GM19324 (cell line): ENCODE results near the gene MEIOB.
"Not testable (repeated sequence)": the region's sequence is repeated elsewhere in the genome, so short reads cannot be mapped to it uniquely, and the experiment has no call there.

Experiments
- ATAC-seq: cut with Tn5 transposase; IDR thresholded peaks from one replicate; pipeline ENCODE4 v1.9.1; 2021; ENCODE audit warnings: mild to moderate bottlenecking, moderate library complexity; ENCODE audit not compliant: unreplicated experiment, low FRiP score

MEIOB gene

GRCh38 chr16:1878256-1878655, 6.3 kb upstream of the MEIOB start:
- ATAC-seq: no peak

DNA sequence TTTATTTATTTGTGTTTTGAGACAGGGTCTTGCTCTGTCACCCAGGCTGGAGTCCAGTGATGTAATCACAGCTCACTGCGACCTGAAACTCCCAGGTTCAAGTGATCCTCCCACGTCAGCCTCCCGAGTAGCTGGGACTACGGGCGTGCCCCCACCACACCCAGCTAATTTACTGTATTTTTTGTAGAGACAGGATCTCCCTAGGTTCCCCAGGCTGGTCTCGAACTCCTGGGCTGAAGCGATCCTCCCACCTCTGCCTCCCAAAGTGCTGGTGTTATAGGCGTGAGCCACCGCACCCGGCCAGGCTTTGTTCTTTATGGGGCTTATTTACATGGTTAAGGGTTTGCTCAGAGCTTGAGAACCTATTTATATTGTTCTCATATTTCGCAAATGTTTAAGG, 5.8 kb upstream of the MEIOB start:
- no peak for ATAC-seq

GRCh38 chr16:1877089-1877488, 5.1 kb upstream of the MEIOB start:
- no peak for ATAC-seq

- no peak for ATAC-seq
Measured at GRCh38 chr16:1876468-1876867, 4.5 kb upstream of the MEIOB start.

GRCh38 chr16:1876066-1876465, 4.1 kb upstream of the MEIOB start:
- not testable (repeated sequence) for ATAC-seq

- ATAC-seq: no peak
Measured at GRCh38 chr16:1874854-1875253, 2.9 kb upstream of the MEIOB start.

DNA sequence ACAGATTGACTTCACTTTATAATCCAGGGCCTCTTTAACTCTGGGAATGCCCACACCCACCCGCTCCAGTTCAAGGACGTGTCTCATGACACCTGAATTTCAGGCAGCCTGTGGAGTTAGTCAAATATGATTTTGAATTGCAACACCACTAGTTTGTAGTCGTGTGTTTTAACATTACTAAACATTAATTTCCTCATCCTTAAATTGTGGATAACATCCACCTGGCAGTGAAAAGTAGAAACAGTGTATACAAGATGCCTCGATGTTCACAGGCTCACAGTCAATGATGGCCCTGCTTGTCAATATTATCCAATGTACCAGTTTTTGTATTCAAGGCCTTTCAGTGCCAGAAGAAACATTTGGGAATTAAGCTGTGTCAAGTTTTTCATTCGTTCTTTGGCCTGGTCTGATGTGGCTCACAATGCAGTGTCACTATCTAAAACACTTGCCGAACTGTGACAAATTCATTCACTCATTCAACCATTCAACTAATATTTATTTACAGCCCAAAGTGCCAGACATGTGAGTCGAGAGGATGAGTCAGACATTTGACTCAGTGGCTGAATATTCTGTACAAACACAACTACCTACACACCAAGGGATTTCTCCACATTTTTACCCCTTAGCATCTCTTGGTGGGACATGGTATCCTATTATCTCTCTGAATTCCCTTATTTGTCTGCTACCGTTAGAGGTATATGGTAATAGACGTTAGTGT, 1.4 kb downstream of the MEIOB start:
- ATAC-seq: no peak

- ATAC-seq: no peak
Measured at GRCh38 chr16:1865902-1866690, 5.9 kb downstream of the MEIOB start.

DNA sequence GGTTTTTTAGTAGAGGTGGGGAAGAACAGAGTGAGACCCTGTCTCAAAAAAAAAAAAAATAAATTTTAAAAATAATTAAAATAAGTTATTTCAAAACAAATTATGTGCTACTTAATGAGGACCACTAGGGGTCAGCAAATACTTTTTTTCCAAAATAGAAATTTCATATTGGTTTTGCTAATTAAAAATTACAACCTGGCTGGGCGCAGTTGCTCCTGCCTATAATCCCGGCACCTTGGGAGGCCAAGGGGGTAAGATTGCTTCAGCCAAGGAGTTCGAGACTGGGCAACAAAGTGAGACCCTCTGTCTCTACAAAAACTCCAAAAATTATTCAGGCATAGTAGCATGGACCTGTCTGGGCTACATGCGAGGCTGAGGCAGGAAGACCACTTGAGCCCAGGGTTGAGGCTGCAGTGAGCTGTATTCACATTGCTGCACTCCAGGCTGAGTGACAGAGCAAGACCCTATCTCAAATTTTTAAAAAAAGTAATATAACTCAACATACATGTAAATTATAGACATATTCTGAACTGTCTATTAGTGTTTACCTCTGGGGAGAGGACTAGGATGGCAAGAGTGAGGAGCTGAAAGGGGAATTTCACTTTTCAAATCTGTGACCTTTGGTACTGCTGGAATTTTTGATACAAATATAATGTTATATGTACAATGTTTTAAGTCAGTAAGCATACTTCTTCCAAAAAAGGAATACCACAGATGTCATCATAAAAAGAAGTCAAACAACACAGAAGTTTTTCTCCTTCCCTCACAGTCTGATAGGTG, 8.1 kb downstream of the MEIOB start:
- no peak for ATAC-seq

GRCh38 chr16:1862394-1862793, 9.6 kb downstream of the MEIOB start:
- no peak for ATAC-seq

DNA sequence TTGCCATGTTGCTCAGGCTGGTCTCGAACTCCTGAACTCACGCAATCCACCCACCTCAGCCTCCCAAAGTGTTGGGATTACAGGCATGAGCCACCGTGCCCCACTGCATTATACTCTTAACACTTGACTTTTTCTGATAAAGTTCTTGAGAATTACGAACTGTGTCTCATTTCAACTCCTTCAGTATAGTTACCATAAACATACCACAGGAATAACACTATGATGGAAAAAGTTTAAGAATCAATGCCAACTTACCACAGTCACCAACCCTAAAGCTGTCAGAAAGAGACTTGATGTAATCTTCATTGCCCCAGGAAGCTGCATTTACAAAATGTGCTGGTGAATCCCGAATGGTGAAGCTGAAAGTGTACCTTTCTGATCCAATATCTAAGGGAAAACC, 10.2 kb downstream of the MEIOB start:
- no peak for ATAC-seq

DNA sequence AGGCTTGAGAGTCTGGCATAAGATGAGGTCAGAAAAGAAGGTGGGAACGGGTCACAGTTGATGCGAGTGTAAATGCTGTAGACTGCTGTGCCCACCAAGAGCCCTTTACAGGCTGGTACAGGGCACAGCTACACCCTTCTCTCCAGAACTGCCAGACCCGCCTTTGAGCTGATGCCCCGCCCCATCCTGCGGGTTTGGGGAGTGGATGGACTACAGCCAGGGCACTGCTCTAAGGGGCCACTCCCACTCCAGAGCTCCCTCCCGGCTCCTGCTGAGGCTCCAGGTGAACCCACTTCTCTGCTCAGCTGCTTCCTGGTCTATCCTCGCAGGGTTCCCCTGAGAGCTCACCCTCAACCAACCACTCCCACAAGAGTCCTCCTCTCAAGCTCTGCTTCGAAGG, 12.3 kb downstream of the MEIOB start:
- ATAC-seq: no peak

DNA sequence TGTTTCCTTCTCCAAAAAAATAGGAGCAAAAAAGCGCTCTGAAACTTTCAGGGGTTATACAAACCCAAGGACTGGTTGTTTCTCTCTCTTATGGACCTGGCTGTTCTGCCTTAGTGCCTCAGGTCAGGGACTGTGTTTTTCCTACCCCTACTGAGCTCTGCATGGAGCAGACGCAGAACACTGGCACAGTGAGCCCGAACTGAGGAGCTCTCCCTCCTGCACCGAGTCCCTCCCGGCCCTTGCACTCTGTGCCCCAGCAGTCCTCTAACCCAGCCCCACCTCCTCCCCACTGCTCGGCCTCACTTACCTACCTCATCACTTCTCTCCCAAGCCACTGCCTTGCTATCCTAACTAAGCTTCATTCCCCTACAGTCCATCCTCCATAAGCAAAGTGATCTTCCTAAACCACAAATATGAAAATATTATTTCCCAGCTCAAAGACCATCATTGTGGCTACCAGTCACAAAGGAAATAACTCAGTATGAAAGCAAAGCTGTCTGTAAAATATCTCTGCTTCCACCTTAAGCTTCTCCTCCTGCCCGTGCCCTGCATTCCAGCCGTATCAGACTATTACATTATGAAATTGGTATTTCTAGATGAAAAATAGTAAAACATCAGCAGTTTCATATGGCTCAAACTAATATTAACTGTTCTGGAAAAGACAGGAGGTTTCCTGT, 13.6 kb downstream of the MEIOB start:
- no peak for ATAC-seq

DNA sequence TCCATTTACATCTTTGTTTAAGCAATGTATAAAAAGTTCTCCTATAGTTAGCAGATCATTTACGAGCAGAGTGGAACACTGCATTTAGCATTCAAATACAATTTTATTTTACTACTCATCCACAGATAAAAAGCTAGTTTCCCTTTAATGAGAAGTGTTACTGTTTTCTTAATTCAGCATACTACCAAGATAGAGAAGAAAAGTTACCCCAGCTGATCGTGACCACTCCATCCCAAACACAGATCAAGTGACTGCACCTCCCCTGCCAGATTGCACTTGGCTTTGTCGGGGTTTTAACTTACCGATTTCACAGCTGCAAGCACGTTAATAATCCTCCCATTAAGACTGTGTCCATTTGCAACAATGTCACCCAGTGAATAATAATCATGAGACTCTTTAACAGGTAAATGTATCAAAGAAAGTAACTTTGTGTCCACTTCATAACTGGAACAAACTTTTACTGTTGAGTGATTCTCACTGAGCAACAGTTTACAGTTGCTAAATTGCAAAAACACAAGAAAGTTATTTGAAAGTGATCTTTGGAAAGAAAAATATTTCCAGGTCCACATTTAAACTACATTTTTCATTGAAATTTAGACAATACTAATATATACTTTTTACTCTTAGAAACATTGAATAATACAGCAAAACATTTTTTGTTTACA, 14.4 kb downstream of the MEIOB start:
- ATAC-seq: no peak

DNA sequence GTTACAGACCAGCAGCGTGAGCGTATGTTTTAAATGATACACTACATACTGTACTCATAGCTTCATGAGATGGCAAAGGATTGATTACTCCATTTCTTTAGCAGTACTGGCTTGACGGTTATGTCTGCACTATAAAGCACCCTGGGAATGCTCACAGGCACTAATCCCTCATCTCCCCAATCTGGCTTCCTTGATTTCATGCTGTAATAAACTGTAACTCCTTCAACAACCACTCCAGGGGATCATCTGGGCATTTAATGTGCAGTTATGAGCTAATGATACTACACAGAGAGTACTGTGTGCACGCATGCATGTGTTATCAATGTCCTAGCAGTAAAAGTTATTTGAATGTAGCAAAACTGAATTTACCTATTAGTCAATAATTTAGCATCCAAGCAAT, 20.2 kb downstream of the MEIOB start:
- no peak for ATAC-seq

- no peak for ATAC-seq
Measured at GRCh38 chr16:1850981-1851380, 21.0 kb downstream of the MEIOB start.

DNA sequence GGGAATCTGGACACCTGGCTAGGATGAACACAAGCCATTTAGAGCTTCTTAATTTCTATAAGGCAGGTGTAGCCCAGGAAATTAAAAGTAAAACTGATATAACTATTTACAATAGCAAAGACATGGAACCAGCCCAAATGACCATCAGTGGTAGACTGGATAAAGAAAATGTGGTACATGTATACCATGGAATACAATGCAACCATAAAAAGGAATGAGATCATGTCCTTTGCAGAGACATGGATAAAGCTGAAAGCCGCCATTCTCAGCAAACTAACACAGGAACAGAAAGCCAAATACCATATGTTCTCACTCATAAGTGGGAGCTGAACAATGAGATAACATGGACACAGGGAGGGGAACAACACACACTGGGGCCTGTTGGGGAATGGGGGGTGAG, 25.5 kb downstream of the MEIOB start:
- no peak for ATAC-seq

DNA sequence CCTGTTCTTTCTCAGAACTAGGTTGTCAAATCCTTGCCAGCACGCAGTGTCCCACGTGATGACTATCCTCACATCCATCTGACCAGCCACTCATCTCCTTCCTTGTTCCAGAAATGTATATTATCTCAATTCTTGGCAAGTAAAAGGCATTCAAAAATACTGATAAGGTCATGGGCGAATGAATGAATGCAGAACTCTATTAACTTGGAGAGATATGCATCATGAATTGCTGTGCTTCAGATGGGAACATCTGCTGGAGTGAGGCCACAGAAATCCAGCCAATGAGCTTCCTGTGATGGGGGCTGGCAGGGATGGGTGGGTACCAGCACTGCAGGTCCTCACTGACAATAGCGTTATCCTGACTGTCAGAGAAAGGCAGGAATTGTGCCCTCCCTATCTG, 26.0 kb downstream of the MEIOB start:
- no peak for ATAC-seq

DNA sequence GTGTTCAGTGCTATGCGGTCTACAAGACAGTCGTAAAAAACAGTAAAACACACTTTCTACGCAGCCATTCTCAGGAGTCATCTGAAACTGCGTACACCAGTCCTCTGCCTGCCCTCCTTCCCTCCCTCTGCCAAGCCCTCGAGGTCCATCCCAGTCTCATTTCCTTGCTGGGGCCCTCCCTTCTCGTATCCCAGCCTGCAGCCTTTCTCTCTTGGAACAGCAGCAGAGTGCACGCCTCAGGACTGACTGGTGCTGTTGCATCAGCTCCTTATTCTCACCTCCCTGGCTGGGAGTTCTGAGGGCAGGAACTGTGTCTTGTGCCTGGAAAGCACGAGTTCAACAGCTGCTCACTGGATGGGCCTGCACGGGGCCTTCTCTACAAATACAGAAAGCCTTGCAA, 32.4 kb downstream of the MEIOB start:
- ATAC-seq: no peak

GRCh38 chr16:1834096-1834495, 37.9 kb downstream of the MEIOB start:
- no peak for ATAC-seq
